ENCODE measurements around the gene DLGAP3.

Gene DLGAP3

DNA sequence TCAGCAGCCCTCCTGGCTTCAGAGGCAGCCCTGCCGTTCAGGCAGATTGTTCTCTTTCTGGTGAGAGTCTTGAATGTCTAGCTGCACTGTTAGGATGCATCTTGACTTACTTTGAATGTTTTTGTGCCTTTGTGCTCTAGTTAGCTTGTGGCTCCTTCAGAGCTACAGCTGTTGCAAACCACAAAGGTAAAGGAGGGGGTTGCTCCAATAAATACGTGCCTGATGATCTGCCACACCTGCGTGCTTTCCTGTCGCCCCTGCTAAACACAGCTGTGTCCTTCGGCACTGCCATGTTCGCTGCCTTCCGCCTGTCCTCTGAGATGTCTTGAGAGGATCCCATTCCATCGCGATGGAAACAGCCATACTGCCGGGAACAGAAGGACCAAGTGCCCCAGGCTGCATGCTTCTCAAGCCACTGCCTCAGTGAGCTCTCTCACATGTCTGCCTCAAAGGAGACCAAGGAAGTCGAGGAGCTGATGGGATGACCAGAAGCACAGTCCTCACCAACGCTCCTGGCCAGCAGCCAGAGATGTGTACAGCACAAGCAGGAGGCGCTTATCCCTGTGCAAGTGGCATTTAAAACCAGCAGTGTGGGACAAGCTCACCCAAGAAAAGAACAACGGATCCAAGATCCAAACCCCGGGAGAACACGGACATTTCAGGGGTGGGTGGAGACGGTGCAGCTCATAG, 57.9 kb downstream of the DLGAP3 start:
- no peak for DNase-seq
- Histone ChIP-seq H3K36me3 (peaks cover 16% of the 10 kb centered on the region), H3K27me3 (ENCODE audit: insufficient read depth, low read depth, severe bottlenecking) (no peaks in the 10 kb centered on the region)

DNA sequence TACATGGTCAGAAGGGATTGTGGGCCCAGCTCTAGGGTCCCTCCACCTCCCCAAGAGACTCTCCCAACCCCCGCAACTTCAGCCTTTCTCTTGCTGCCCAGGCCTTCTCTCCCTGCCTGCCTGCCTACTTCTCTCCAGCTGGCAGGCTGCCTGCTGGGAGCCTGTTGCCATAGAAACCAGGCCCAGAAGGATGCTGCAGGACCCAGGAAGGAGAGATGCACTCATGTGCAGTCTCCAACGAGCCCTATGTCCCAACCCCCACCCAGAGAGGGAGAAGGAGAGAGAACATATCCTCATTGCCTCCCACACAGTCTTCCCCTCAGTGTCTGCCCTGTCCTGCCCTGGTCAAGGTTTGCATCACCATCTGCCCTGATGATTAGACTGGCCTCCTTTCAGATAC, 59.1 kb downstream of the DLGAP3 start:
- peaks cover 14% of the 10 kb centered on the region for H3K36me3 ChIP-seq
- H3K4me3 ChIP-seq (ENCODE audit: low read depth, low read length): no peak overlapping the region
- H3K27ac ChIP-seq: no peak overlapping the region
- no peak for TF ChIP-seq CTCF (IDR thresholded peaks at IDR 0.05; ENCODE audit: low read depth, low read length)
- no peak for DNase-seq
- H3K9me3 ChIP-seq (ENCODE audit: severe bottlenecking): no peaks in the 10 kb centered on the region
- no peaks in the 10 kb centered on the region for H3K27me3 ChIP-seq (ENCODE audit: insufficient read depth, low read depth, severe bottlenecking)

More for the DNA sequence above, 57.9 kb downstream of the DLGAP3 start:
- TF ChIP-seq CTCF (IDR thresholded peaks at IDR 0.05; ENCODE audit: low read depth, low read length): no peak
- H3K4me3 ChIP-seq (ENCODE audit: low read depth, low read length): no peak overlapping the region
- H3K9me3 ChIP-seq (ENCODE audit: severe bottlenecking): no peaks in the 10 kb centered on the region
- no peak overlapping the region for H3K27ac ChIP-seq

GRCh38 chr1:34869760-34870159, 59.7 kb downstream of the DLGAP3 start:
- no peaks in the 10 kb centered on the region for H3K27me3 ChIP-seq (ENCODE audit: insufficient read depth, low read depth, severe bottlenecking)
- H3K36me3 ChIP-seq: peaks cover 14% of the 10 kb centered on the region
- no peaks in the 10 kb centered on the region for H3K9me3 ChIP-seq (ENCODE audit: severe bottlenecking)
- no peak for TF ChIP-seq CTCF (IDR thresholded peaks at IDR 0.05; ENCODE audit: low read depth, low read length)
- no peak overlapping the region for H3K4me3 ChIP-seq (ENCODE audit: low read depth, low read length)
- DNase-seq: no peak
- H3K27ac ChIP-seq: no peak overlapping the region

GRCh38 chr1:34868230-34869049, 61.0 kb downstream of the DLGAP3 start:
- Histone ChIP-seq H3K27me3 (ENCODE audit: insufficient read depth, low read depth, severe bottlenecking) (no peaks in the 10 kb centered on the region), H3K36me3 (peaks cover 20% of the 10 kb centered on the region), H3K4me3 (ENCODE audit: low read depth, low read length) (no peak overlapping the region), H3K27ac (no peak overlapping the region), H3K9me3 (ENCODE audit: severe bottlenecking) (no peaks in the 10 kb centered on the region)
- no peak for DNase-seq
- TF ChIP-seq CTCF (IDR thresholded peaks at IDR 0.05; ENCODE audit: low read depth, low read length): no peak

GRCh38 chr1:34867415-34867814, 62.0 kb downstream of the DLGAP3 start:
- Histone ChIP-seq H3K4me3 (ENCODE audit: low read depth, low read length) (no peak overlapping the region), H3K9me3 (ENCODE audit: severe bottlenecking) (no peaks in the 10 kb centered on the region), H3K27me3 (ENCODE audit: insufficient read depth, low read depth, severe bottlenecking) (no peaks in the 10 kb centered on the region), H3K36me3 (peaks cover 18% of the 10 kb centered on the region), H3K27ac (no peak overlapping the region)
- no peak for TF ChIP-seq CTCF (IDR thresholded peaks at IDR 0.05; ENCODE audit: low read depth, low read length)
- no peak for DNase-seq
